GM12892 (cell line): ENCODE measurements around the gene RAB40AL.
"Not testable (repeated sequence)": the region's sequence is repeated elsewhere in the genome, so short reads cannot be mapped to it uniquely, and the experiment has no call there.

Experiments
- POLR2A ChIP-seq: IDR thresholded peaks from 2 replicates; pipeline ENCODE4 v1.6.1; 2011; ENCODE audit warnings: low read depth, low read length, control low read depth
- POLR2AphosphoS5 ChIP-seq: IDR thresholded peaks from 2 replicates; pipeline ENCODE4 v1.6.1; 2011; ENCODE audit warnings: low read depth, low read length, control low read depth

DNA sequence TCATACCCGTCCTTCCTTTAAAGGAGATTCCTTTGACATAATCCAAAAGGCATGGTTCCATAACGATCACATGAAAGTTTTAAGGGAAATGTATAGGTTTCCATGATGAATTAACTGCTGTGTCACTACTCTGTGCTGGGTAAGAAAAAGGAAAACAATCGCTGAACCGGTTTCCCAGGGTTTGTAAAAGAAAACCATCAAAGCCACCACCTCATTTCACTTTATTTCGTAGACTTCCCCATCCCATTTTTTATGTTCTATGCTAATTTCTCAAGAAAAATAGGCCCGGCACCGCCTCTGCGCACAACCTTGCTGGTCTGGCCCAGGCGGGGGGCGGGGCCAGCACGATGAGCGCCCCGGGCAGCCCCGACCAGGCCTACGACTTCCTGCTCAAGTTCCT lies at the start of gene RAB40AL:
- not testable (repeated sequence) for TF ChIP-seq POLR2AphosphoS5, POLR2A
